H7 (cell line): ENCODE measurements around the gene SRSF5. TPM values are rescaled to one million over a fixed set of nuclear protein-coding genes. Genes with fewer than 3 reads are reported as not detected.
"Not testable (repeated sequence)": the region's sequence is repeated elsewhere in the genome, so short reads cannot be mapped to it uniquely, and the experiment has no call there.

Source experiments
- DNase-seq: peaks from one replicate; pipeline ENCODE4 v3.0.0; 2012
- H3K27me3 ChIP-seq: 2 replicates; pipeline ENCODE4 v1.6.0; 2011; ENCODE audit warnings: mild to moderate bottlenecking, low read length; ENCODE audit not compliant: control insufficient read depth, insufficient read depth
- H3K36me3 ChIP-seq: replicated peaks from 2 replicates; pipeline ENCODE4 v1.5.1; 2011; ENCODE audit warnings: low read length; ENCODE audit not compliant: control insufficient read depth, insufficient read depth
- H3K4me3 ChIP-seq: 2 replicates; pipeline ENCODE4 v1.5.1; 2011; ENCODE audit warnings: low read depth, mild to moderate bottlenecking, control low read depth, low read length, moderate library complexity; ENCODE audit not compliant: insufficient read depth
- total RNA-seq: library from RNA; depleted of rRNA; stranded (reverse); fragments of >200 nt; shearing (Covaris generic); gene quantifications from 2 replicates; pipeline ENCODE4 v1.2.3, GENCODE V29; 2014; rRNA removed

Gene SRSF5
- total RNA-seq, 1 experiment from 2014 or later, result 90.9 TPM

- DNase-seq, result no peak
- Histone ChIP-seq H3K27me3 (no peaks in the 10 kb centered on the region), H3K36me3 (no peaks in the 10 kb centered on the region)
Observed at GRCh38 chr14:69808919-69809808, 42.2 kb downstream of the SRSF5 start.

GRCh38 chr14:69811227-69811867 is 44.4 kb downstream of the SRSF5 start:
- H3K4me3 ChIP-seq, result no peak overlapping the region
- no peaks in the 10 kb centered on the region for H3K27me3 ChIP-seq
- DNase-seq, result no peak
- no peaks in the 10 kb centered on the region for H3K36me3 ChIP-seq

More at GRCh38 chr14:69808919-69809808, 42.2 kb downstream of the SRSF5 start:
- H3K4me3 ChIP-seq, result no peak overlapping the region

GRCh38 chr14:69811868-69812252 is 44.9 kb downstream of the SRSF5 start:
- DNase-seq, result no peak
- Histone ChIP-seq H3K27me3 (no peaks in the 10 kb centered on the region), H3K36me3 (no peaks in the 10 kb centered on the region), H3K4me3 (no peak overlapping the region)

- H3K27me3 ChIP-seq, result no peaks in the 10 kb centered on the region
- DNase-seq, result no peak
- no peak overlapping the region for H3K4me3 ChIP-seq
- H3K36me3 ChIP-seq, result no peaks in the 10 kb centered on the region
Observed at GRCh38 chr14:69812711-69813110, 45.8 kb downstream of the SRSF5 start.

GRCh38 chr14:69813346-69813745 is 46.4 kb downstream of the SRSF5 start:
- not testable (repeated sequence) for H3K27me3 ChIP-seq, H3K36me3 ChIP-seq, DNase-seq, H3K4me3 ChIP-seq

GRCh38 chr14:69814397-69814796 is 47.5 kb downstream of the SRSF5 start:
- Histone ChIP-seq H3K27me3 (no peaks in the 10 kb centered on the region), H3K36me3 (no peaks in the 10 kb centered on the region), H3K4me3 (no peak overlapping the region)
- no peak for DNase-seq

GRCh38 chr14:69815556-69815955 is 48.6 kb downstream of the SRSF5 start:
- H3K27me3 ChIP-seq, result no peaks in the 10 kb centered on the region
- no peak overlapping the region for H3K4me3 ChIP-seq
- no peak for DNase-seq
- no peaks in the 10 kb centered on the region for H3K36me3 ChIP-seq

GRCh38 chr14:69816216-69816615 is 49.3 kb downstream of the SRSF5 start:
- H3K27me3 ChIP-seq, result no peaks in the 10 kb centered on the region
- no peak overlapping the region for H3K4me3 ChIP-seq
- DNase-seq, result no peak
- H3K36me3 ChIP-seq, result no peaks in the 10 kb centered on the region

- DNase-seq, result peak; percentile 85
- H3K4me3 ChIP-seq, result no peak overlapping the region
- no peaks in the 10 kb centered on the region for H3K27me3 ChIP-seq
- no peaks in the 10 kb centered on the region for H3K36me3 ChIP-seq
Observed at GRCh38 chr14:69818758-69819191, 51.8 kb downstream of the SRSF5 start.

- H3K36me3 ChIP-seq, result no peaks in the 10 kb centered on the region
- H3K4me3 ChIP-seq, result no peak overlapping the region
- no peaks in the 10 kb centered on the region for H3K27me3 ChIP-seq
- DNase-seq, result no peak
Observed at GRCh38 chr14:69819607-69820006, 52.7 kb downstream of the SRSF5 start.

- Histone ChIP-seq H3K4me3 (no peak overlapping the region), H3K27me3 (no peaks in the 10 kb centered on the region), H3K36me3 (no peaks in the 10 kb centered on the region)
- no peak for DNase-seq
Observed at GRCh38 chr14:69820991-69821390, 54.0 kb downstream of the SRSF5 start.

Other genes with a start within 250 kb of the SRSF5 start
- 0.04 and 0.17 TPM in 2 replicates for gene CCDC177, start 192.3 kb upstream of the SRSF5 start, total RNA-seq
- gene SUSD6, start 155.5 kb upstream of the SRSF5 start, total RNA-seq, result 0.70 and 1.1 TPM in 2 replicates
- not detected in 2 replicates for gene SLC10A1, start 30.1 kb downstream of the SRSF5 start, total RNA-seq
- gene SMOC1, start 112.3 kb downstream of the SRSF5 start, total RNA-seq, result 0.11 and 0.14 TPM in 2 replicates